GM21717 (cell line): ENCODE measurements around the gene SLC9A2.

Experiments
- ATAC-seq: cut with Tn5 transposase; IDR thresholded peaks from one replicate; pipeline ENCODE4 v1.9.1; 2021; ENCODE audit warnings: mild to moderate bottlenecking, moderate library complexity; ENCODE audit not compliant: unreplicated experiment

The SLC9A2 gene

GRCh38 chr2:102672107-102672776 lies 52.9 kb downstream of the SLC9A2 start:
- ATAC-seq = no peak

- ATAC-seq = no peak
These were observed 55.0 kb downstream of the SLC9A2 start for GRCh38 chr2:102674370-102674769.

- no peak for ATAC-seq
These were observed 55.5 kb downstream of the SLC9A2 start for GRCh38 chr2:102674836-102675235.

GRCh38 chr2:102677244-102678215 lies 58.2 kb downstream of the SLC9A2 start:
- ATAC-seq = no peak

- ATAC-seq = no peak
These were observed 59.1 kb downstream of the SLC9A2 start for GRCh38 chr2:102678442-102678841.

- no peak for ATAC-seq
These were observed 67.4 kb downstream of the SLC9A2 start for GRCh38 chr2:102686479-102687439.

- ATAC-seq = no peak
These were observed 70.7 kb downstream of the SLC9A2 start for GRCh38 chr2:102690012-102690411.

- ATAC-seq = no peak
These were observed 77.1 kb downstream of the SLC9A2 start for GRCh38 chr2:102696463-102696862.

- ATAC-seq = no peak
These were observed 79.2 kb downstream of the SLC9A2 start for GRCh38 chr2:102698369-102699111.

GRCh38 chr2:102703305-102703704 lies 84.0 kb downstream of the SLC9A2 start:
- no peak for ATAC-seq

GRCh38 chr2:102703748-102704147 lies 84.4 kb downstream of the SLC9A2 start:
- ATAC-seq = no peak

- ATAC-seq = no peak
These were observed 85.2 kb downstream of the SLC9A2 start for GRCh38 chr2:102704531-102704930.

GRCh38 chr2:102707796-102708695 lies 88.7 kb downstream of the SLC9A2 start:
- no peak for ATAC-seq

- ATAC-seq = no peak
These were observed 89.7 kb downstream of the SLC9A2 start for GRCh38 chr2:102708847-102709559.

GRCh38 chr2:102717308-102718018 lies 98.1 kb downstream of the SLC9A2 start:
- no peak for ATAC-seq

- ATAC-seq = no peak
These were observed 99.3 kb downstream of the SLC9A2 start for GRCh38 chr2:102718387-102719316.

- no peak for ATAC-seq
These were observed 104.7 kb downstream of the SLC9A2 start for GRCh38 chr2:102724016-102724490.
